Heart right ventricle (tissue), 16 donors: ENCODE measurements around the gene SPTBN1. TPM values are rescaled to one million over a fixed set of nuclear protein-coding genes. Genes with fewer than 3 reads are reported as not detected.

ENCODE experiments used
- ATAC-seq, 8 donors: fragments of 200-7000 bp; cut with Tn5 transposase; one replicate each; pipeline ENCODE4 v1.9.1; 2020; ENCODE audit warnings: mild to moderate bottlenecking in 8 of 8, moderate library complexity in 8 of 8, moderate number of reproducible peaks in 1 of 8
- DNase-seq, 2 donors: peaks; one replicate each; pipeline ENCODE4 v3.0.0-alpha.2; 2020
- H3K27ac ChIP-seq, 10 donors: fragments of 200-600 bp; sonication (generic) in 2 of 10; one replicate each; pipeline versions ENCODE4 v1.5.0 to v1.8.0; 2020 to 2022; ENCODE audit warnings: mild to moderate bottlenecking in 3 of 10
- H3K27me3 ChIP-seq, 7 donors: fragments of 200-600 bp; one replicate each; pipeline ENCODE4 v1.8.0; 2021 to 2022; ENCODE audit warnings: mild to moderate bottlenecking in 2 of 7
- H3K36me3 ChIP-seq, 9 donors: fragments of 200-600 bp; sonication (generic) in 1 of 9; one replicate each; pipeline versions ENCODE4 v1.5.0 to v1.8.0; 2020 to 2022; ENCODE audit warnings: mild to moderate bottlenecking in 2 of 9
- H3K4me1 ChIP-seq, 9 donors: fragments of 200-600 bp; sonication (generic) in 1 of 9; one replicate each; pipeline versions ENCODE4 v1.5.0 to v1.8.0; 2020 to 2022; ENCODE audit warnings: mild to moderate bottlenecking in 4 of 9
- H3K4me3 ChIP-seq, 10 donors: fragments of 200-600 bp; sonication (generic) in 2 of 10; one replicate each; pipeline versions ENCODE4 v1.5.0 to v1.8.0; 2020 to 2022; ENCODE audit warnings: mild to moderate bottlenecking in 7 of 10, moderate library complexity in 2 of 10
- H3K9me3 ChIP-seq, 11 donors: fragments of 200-600 bp in 10 of 11; sonication (generic) in 2 of 11; one replicate each; pipeline versions ENCODE4 v1.5.0 to v1.8.0; 2013 to 2022; ENCODE audit warnings: mild to moderate bottlenecking in 2 of 11, control low read depth in 1 of 11, moderate library complexity in 1 of 11
- CTCF ChIP-seq, 9 donors: fragments of 200-600 bp; sonication (generic) in 2 of 9; IDR thresholded peaks; one replicate each; pipeline versions ENCODE4 v1.5.0 to v1.8.0; 2021 to 2022; ENCODE audit warnings: antibody characterized with exemption in 9 of 9, mild to moderate bottlenecking in 5 of 9, moderate library complexity in 1 of 9
- WGBS, 2 donors: extraction: QIAGEN DNeasy Blood & Tissue Kit; methylation state at CpG; one replicate each; pipeline ENCODE4 v1.1.7; 2013; ENCODE audit warnings: inconsistent platforms in 1 of 2; 5-methylcytosine and 5-hydroxymethylcytosine counted together
- intact Hi-C, 10 donors: fragments of 100-400 bp; cut with DNase I; formaldehyde crosslinking; loops; one replicate each; pipeline versions ENCODE4 v1.11.1 to v1.14.2; 2022
- polyA plus RNA-seq, 2 donors: library from polyadenylated mRNA; stranded (reverse); fragments of 200-250 nt; gene quantifications; one replicate each; pipeline ENCODE4 v1.2.3, GENCODE V29; 2013
- total RNA-seq, 10 donors: library from RNA; stranded (reverse); fragmentation: NEBNext Ultra II Directional in 3 of 10; extraction: Animal tissue kit (Norgen Biotek cat#: 25700) in 3 of 10; gene quantifications; one replicate each; pipeline versions ENCODE4 v1.2.1 to v1.2.4, GENCODE V29; 2021 to 2023
- donor health status: Arrhythmogenic right ventricular cardiomyopathy.
- donor health status: ischemic (EF 13 %, LVEDD 7.1; RV severe dilation, severe dysfunction).
- donor health status: healthy with polysubstance abuse.
- donor health status: DM: no; HTN: yes; CAD: no.
- donor health status: DM: no; HTN: no; CAD: no.
- donor health status: ischemic (EF 25% LVEDD 6.9; RV normal size, moderate dysfunction).
- donor health status: ischemic (EF 25% LVEDD 5.7; RV mildly dilated, moderate dysfunction).
- donor health status: healthy.
- donor health status: DM: yes; HTN: yes; CAD: no.
- donor health status: Ischemic cardiomyopathy.
- donor health status: ischemic (EF 35%, LVEDD 5.7; RV mildly dilated, moderate dysfunction).
- donor health status: nonischemic (EF 11% LVEDD 7.7; RV severe dilation, severe dysfunction).
- donor health status: DM: yes; HTN: yes; CAD: no.
- donor health status: PGD.
- donor health status: ischemic (EF 29% LVEDD 5.4; RV normal size, mild dysfunction).
- donor health status: nonischemic (EF 23%, LVEDD 6.1; RV moderate dilation, normal function).

SPTBN1 gene
- total and polyA plus RNA-seq, 12 donors, result 91.1 to 643 (median 494) TPM

GRCh38 chr2:54701029-54701428 lies 244.9 kb downstream of the SPTBN1 start:
- H3K4me3 ChIP-seq, result no peak overlapping the region
- WGBS, 2 donors, result 89 to 92% methylated on average over 2 of the region's 2 CpGs
- H3K4me1 ChIP-seq, result no peaks in the 10 kb centered on the region
- ATAC-seq (no peak), DNase-seq (no peak)
- H3K27ac ChIP-seq, result no peak overlapping the region
- no peak for TF ChIP-seq CTCF (IDR thresholded peaks at IDR 0.05)
- H3K36me3 ChIP-seq, result no peaks in the 10 kb centered on the region
- no peaks in the 10 kb centered on the region for H3K27me3 ChIP-seq
- intact Hi-C loops, result loop anchor here in 9 of 10 donors (5.0 to 10.0 kb wide), 12 partner anchors 34 to 596 kb away; partner anchors contain the start of gene ACYP2 (in 1 of the 9)
- peaks cover 0 to 6% (median 0%) of the 10 kb centered on the region in 11 donors for H3K9me3 ChIP-seq

- intact Hi-C loops, result loop anchor here in 9 of 10 donors (2.0 to 10.0 kb wide), 15 partner anchors 37 to 599 kb away; partner anchors contain the start of gene ACYP2 (in 2 of the 9)
- ATAC-seq (no peak), DNase-seq (no peak)
- Histone ChIP-seq H3K27me3 (peaks cover 0 to 14% (median 0%) of the 10 kb centered on the region in 7 donors), H3K4me1 (peaks cover 0 to 11% (median 7%) of the 10 kb centered on the region in 9 donors), H3K4me3 (no peak overlapping the region), H3K9me3 (peaks cover 0 to 6% (median 0%) of the 10 kb centered on the region in 11 donors), H3K27ac (peak overlapping the region in 2 of 10 donors; percentile 2 to 5), H3K36me3 (no peaks in the 10 kb centered on the region)
- TF ChIP-seq CTCF (IDR thresholded peaks at IDR 0.05), result no peak
- 76 to 79% methylated on average over 1 of the region's 1 CpG for WGBS, 2 donors
These were observed 248.1 kb downstream of the SPTBN1 start for GRCh38 chr2:54704238-54704637.

GRCh38 chr2:54704688-54705605 lies 248.8 kb downstream of the SPTBN1 start:
- H3K27ac ChIP-seq, result peak overlapping the region in 2 of 10 donors; percentile 2 to 5
- DNase-seq, result no peak
- 6 to 9% methylated on average over 3 of the region's 3 CpGs for WGBS, 2 donors
- H3K4me1 ChIP-seq, result peaks cover 0 to 15% (median 7%) of the 10 kb centered on the region in 9 donors
- intact Hi-C loops, result loop anchor here in 9 of 10 donors (2.0 to 10.0 kb wide), 15 partner anchors 38 to 600 kb away; partner anchors contain the start of gene ACYP2 (in 2 of the 9)
- H3K36me3 ChIP-seq, result no peaks in the 10 kb centered on the region
- TF ChIP-seq CTCF (IDR thresholded peaks at IDR 0.05), result peak; percentile 41 to 79 (median 72)
- peak in 7 of 8 donors; percentile 58 to 75 (median 65) for ATAC-seq
- H3K4me3 ChIP-seq, result no peak overlapping the region
- H3K27me3 ChIP-seq, result peaks cover 0 to 21% (median 0%) of the 10 kb centered on the region in 7 donors
- peaks cover 0 to 6% (median 0%) of the 10 kb centered on the region in 11 donors for H3K9me3 ChIP-seq

GRCh38 chr2:54706622-54707021 lies 250.5 kb downstream of the SPTBN1 start:
- no peaks in the 10 kb centered on the region for H3K36me3 ChIP-seq
- H3K27me3 ChIP-seq, result peaks cover 0 to 25% (median 0%) of the 10 kb centered on the region in 7 donors
- 97% methylated on average over 1 of the region's 1 CpG for WGBS, 2 donors
- no peak for ATAC-seq
- H3K27ac ChIP-seq, result no peak overlapping the region
- H3K9me3 ChIP-seq, result peaks cover 0 to 6% (median 0%) of the 10 kb centered on the region in 11 donors
- intact Hi-C loops, result loop anchor here in 8 of 10 donors (5.0 to 10.0 kb wide), 9 partner anchors 182 to 602 kb away; partner anchors contain the start of gene ACYP2 (in 1 of the 8)
- TF ChIP-seq CTCF (IDR thresholded peaks at IDR 0.05), result no peak
- no peak for DNase-seq
- peaks cover 0 to 15% (median 7%) of the 10 kb centered on the region in 9 donors for H3K4me1 ChIP-seq
- H3K4me3 ChIP-seq, result no peak overlapping the region
